GM12878 (cell line): ENCODE data around the gene MITF.

Source experiments
- ASH2L ChIP-seq: fragments of 300-600, 200-600 bp; sonication (generic); IDR thresholded peaks from 2 replicates; pipeline ENCODE4 v1.6.1; 2017; ENCODE audit warnings: low read depth, mild to moderate bottlenecking, borderline replicate concordance
- BCL3 ChIP-seq: IDR thresholded peaks from 2 replicates; pipeline ENCODE4 v1.6.1; 2011; ENCODE audit warnings: borderline replicate concordance, low read depth, mild to moderate bottlenecking, moderate library complexity, low read length; ENCODE audit not compliant: insufficient read depth, poor library complexity, severe bottlenecking
- CREB1 ChIP-seq: IDR thresholded peaks from 2 replicates; pipeline ENCODE4 v1.6.1; 2012; ENCODE audit warnings: low read depth, mild to moderate bottlenecking, inconsistent platforms
- CTCF ChIP-seq, 3 experiments: IDR thresholded peaks in 2 of 3; conservative IDR thresholded peaks in 1 of 3; 2 replicates each; pipeline ENCODE4 v1.5.1; 2011; ENCODE audit warnings: low read depth in 3 of 3, low read length in 3 of 3, mild to moderate bottlenecking in 3 of 3, control low read depth in 2 of 3, moderate library complexity in 2 of 3, inconsistent platforms in 1 of 3, mixed read lengths in 1 of 3; ENCODE audit not compliant: control insufficient read depth in 2 of 3, insufficient read depth in 1 of 3; ENCODE audit errors: extremely low read depth in 1 of 3
- FOXK2 ChIP-seq: fragments of 450-650 bp; IDR thresholded peaks from 2 replicates; pipeline ENCODE4 v1.6.1; 2017; ENCODE audit warnings: mild to moderate bottlenecking, moderate library complexity
- MEF2B ChIP-seq: fragments of 450-650 bp; IDR thresholded peaks from 2 replicates; pipeline ENCODE4 v1.6.1; 2018; ENCODE audit warnings: mild to moderate bottlenecking, moderate library complexity; ENCODE audit not compliant: partially characterized antibody, poor library complexity, severe bottlenecking
- POLR2A ChIP-seq: IDR thresholded peaks from 2 replicates; pipeline ENCODE4 v1.6.1; 2011; ENCODE audit warnings: low read depth, mild to moderate bottlenecking, low read length
- RAD21 ChIP-seq: IDR thresholded peaks from 2 replicates; pipeline ENCODE4 v1.6.1; 2011; ENCODE audit warnings: mild to moderate bottlenecking, low read depth, low read length, moderate library complexity; ENCODE audit not compliant: insufficient read depth
- SP1 ChIP-seq: IDR thresholded peaks from one replicate; pipeline ENCODE4 v1.6.1; 2011; ENCODE audit warnings: low read depth, low read length
- SUZ12 ChIP-seq: fragments of 200-600 bp; sonication (generic); IDR thresholded peaks from one replicate; pipeline ENCODE4 v1.6.1; 2018; ENCODE audit warnings: antibody characterized with exemption, mild to moderate bottlenecking; ENCODE audit not compliant: unreplicated experiment
- ZBED1 ChIP-seq: IDR thresholded peaks from 2 replicates; pipeline ENCODE4 v1.6.1; 2016; ENCODE audit warnings: borderline replicate concordance
- ZNF207 ChIP-seq: fragments of 450-650 bp; IDR thresholded peaks from 2 replicates; pipeline ENCODE4 v1.6.1; 2014; ENCODE audit warnings: antibody characterized with exemption, mild to moderate bottlenecking, borderline replicate concordance

GRCh38 chr3:69888040-69888942 lies 149.0 kb downstream of the MITF start:
- TF ChIP-seq POLR2A = no peak
- TF ChIP-seq CREB1 = no peak
- TF ChIP-seq MEF2B = no peak
- TF ChIP-seq ZBED1 = no peak
- TF ChIP-seq CTCF (IDR thresholded peaks at IDR 0.05 in 2 of 3, conservative IDR thresholded peaks at IDR 0.05 in 1 of 3; ENCODE audit: control insufficient read depth in 2 of 3, extremely low read depth in 1 of 3, insufficient read depth in 1 of 3, low read depth in 3 of 3, low read length in 3 of 3) = no peak
- TF ChIP-seq SP1 = no peak
- TF ChIP-seq FOXK2 = no peak
- TF ChIP-seq ASH2L = no peak
- TF ChIP-seq ZNF207 = no peak
- no peak for TF ChIP-seq BCL3
- no peak for TF ChIP-seq SUZ12
- TF ChIP-seq RAD21 = no peak
